Endothelial cell of umbilical vein (primary cell): ENCODE data around the gene CLIC5.

Experiments
- EZH2 ChIP-seq: IDR thresholded peaks from 2 replicates; pipeline ENCODE4 v1.6.1; 2012; ENCODE audit warnings: borderline replicate concordance, low read depth, mild to moderate bottlenecking, moderate library complexity, low read length, inconsistent platforms; ENCODE audit not compliant: severe bottlenecking
- MAX ChIP-seq: IDR thresholded peaks from 2 replicates; pipeline ENCODE4 v1.6.1; 2011; ENCODE audit not compliant: insufficient read depth, insufficient read length
- POLR2A ChIP-seq: IDR thresholded peaks from 2 replicates; pipeline ENCODE4 v1.6.1; 2012; ENCODE audit warnings: low read depth, mild to moderate bottlenecking, control low read depth, low read length
- POLR2AphosphoS5 ChIP-seq: IDR thresholded peaks from 2 replicates; pipeline ENCODE4 v1.6.1; 2012; ENCODE audit warnings: low read depth, mild to moderate bottlenecking, control low read depth, low read length, moderate library complexity; ENCODE audit not compliant: insufficient read depth
- TF ChIP-seq, protein P1 (sequence below), 2 donors: IDR thresholded peaks; 1 replicate in 1 of 2; 2 replicates in 1 of 2; pipeline ENCODE4 v1.5.1; 2011; ENCODE audit warnings: low read length in 2 of 2, mild to moderate bottlenecking in 2 of 2, moderate library complexity in 2 of 2, control low read depth in 1 of 2, inconsistent platforms in 1 of 2, low read depth in 1 of 2; ENCODE audit not compliant: insufficient read depth in 1 of 2; ENCODE audit errors: extremely low read depth in 1 of 2

DNA sequence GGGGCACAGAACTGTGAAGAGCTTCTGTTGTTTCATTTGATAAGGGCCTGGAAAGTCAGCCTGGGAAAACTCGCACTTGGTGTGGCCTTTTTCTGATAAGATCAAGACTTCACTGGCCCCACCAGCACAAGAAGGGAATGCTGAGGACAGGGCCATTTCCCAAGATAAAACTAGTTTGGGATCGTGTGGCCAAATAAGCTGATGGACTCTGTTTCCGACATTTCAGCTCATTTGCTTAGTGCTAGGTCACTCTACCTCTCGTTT lies 116.0 kb downstream of the CLIC5 start:
- TF ChIP-seq POLR2AphosphoS5, result no peak
- TF ChIP-seq, protein P1, sequence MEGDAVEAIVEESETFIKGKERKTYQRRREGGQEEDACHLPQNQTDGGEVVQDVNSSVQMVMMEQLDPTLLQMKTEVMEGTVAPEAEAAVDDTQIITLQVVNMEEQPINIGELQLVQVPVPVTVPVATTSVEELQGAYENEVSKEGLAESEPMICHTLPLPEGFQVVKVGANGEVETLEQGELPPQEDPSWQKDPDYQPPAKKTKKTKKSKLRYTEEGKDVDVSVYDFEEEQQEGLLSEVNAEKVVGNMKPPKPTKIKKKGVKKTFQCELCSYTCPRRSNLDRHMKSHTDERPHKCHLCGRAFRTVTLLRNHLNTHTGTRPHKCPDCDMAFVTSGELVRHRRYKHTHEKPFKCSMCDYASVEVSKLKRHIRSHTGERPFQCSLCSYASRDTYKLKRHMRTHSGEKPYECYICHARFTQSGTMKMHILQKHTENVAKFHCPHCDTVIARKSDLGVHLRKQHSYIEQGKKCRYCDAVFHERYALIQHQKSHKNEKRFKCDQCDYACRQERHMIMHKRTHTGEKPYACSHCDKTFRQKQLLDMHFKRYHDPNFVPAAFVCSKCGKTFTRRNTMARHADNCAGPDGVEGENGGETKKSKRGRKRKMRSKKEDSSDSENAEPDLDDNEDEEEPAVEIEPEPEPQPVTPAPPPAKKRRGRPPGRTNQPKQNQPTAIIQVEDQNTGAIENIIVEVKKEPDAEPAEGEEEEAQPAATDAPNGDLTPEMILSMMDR (IDR thresholded peaks at IDR 0.05; ENCODE audit: extremely low read depth in 1 of 2, insufficient read depth in 1 of 2, low read depth in 1 of 2, low read length in 2 of 2), result no peak
- no peak for TF ChIP-seq POLR2A
- TF ChIP-seq EZH2, result no peak
- no peak for TF ChIP-seq MAX
